Activated CD8-positive, alpha-beta memory T cell treated with anti-CD3 and anti-CD28 coated beads, Interleukin-2, amount 50 U/mL, for 4 hours (primary cell): ENCODE measurements around the gene NAALADL1.
"Not testable (repeated sequence)": the region's sequence is repeated elsewhere in the genome, so short reads cannot be mapped to it uniquely, and the experiment has no call there.

Experiments
- DNase-seq: peaks from one replicate; pipeline ENCODE4 v3.0.0-alpha.2; 2020

NAALADL1 gene

GRCh38 chr11:65013130-65013887 is 45.0 kb downstream of the NAALADL1 start:
- peak; percentile 90 for DNase-seq

- no peak for DNase-seq
These were observed 49.5 kb downstream of the NAALADL1 start for GRCh38 chr11:65008873-65009272.

GRCh38 chr11:65008016-65008415 is 50.3 kb downstream of the NAALADL1 start:
- no peak for DNase-seq

- not testable (repeated sequence) for DNase-seq
These were observed 54.4 kb downstream of the NAALADL1 start for GRCh38 chr11:65003968-65004367.

- no peak for DNase-seq
These were observed 55.1 kb downstream of the NAALADL1 start for GRCh38 chr11:65003282-65003681.

- no peak for DNase-seq
These were observed 55.6 kb downstream of the NAALADL1 start for GRCh38 chr11:65002706-65003105.

GRCh38 chr11:64999478-64999877 is 58.9 kb downstream of the NAALADL1 start:
- no peak for DNase-seq

GRCh38 chr11:64998690-64999431 is 59.5 kb downstream of the NAALADL1 start:
- DNase-seq, result no peak

- no peak for DNase-seq
These were observed 60.2 kb downstream of the NAALADL1 start for GRCh38 chr11:64998141-64998540.

- DNase-seq, result no peak
These were observed 61.5 kb downstream of the NAALADL1 start, which contains the start of gene BATF2 for GRCh38 chr11:64996710-64997380. Gene BATF2, minus strand, starts transcription at chr11:64996971. Its CDS starts 57 bp downstream, at chr11:64996914.

- DNase-seq, result no peak
These were observed 62.0 kb downstream of the NAALADL1 start for GRCh38 chr11:64996327-64996709.
